ENCODE measurements around the gene ANXA10. TPM values are rescaled to one million over a fixed set of nuclear protein-coding genes. Genes with fewer than 3 reads are reported as not detected.

The ANXA10 gene
- total RNA-seq, 1 experiment from 2014 or later, result not detected

GRCh38 chr4:168150420-168151050 lies 58.2 kb downstream of the ANXA10 start:
- Histone ChIP-seq H3K4me1 (ENCODE audit: control insufficient read depth, insufficient read depth, low read length) (no peaks in the 10 kb centered on the region), H3K36me3 (ENCODE audit: control insufficient read depth, insufficient read depth, low read length) (no peaks in the 10 kb centered on the region), H3K27ac (ENCODE audit: low read length) (no peak overlapping the region), H3K9me3 (ENCODE audit: control insufficient read depth, insufficient read depth, low read depth, low read length) (no peaks in the 10 kb centered on the region), H3K27me3 (ENCODE audit: control insufficient read depth, insufficient read depth, low read length) (no peaks in the 10 kb centered on the region), H3K4me3 (ENCODE audit: low read depth in 2 of 2, low read length in 2 of 2) (no peak overlapping the region)
- POLR2A ChIA-PET, result no interaction called here
- in situ Hi-C loops (cut with HindIII; ENCODE audit: low pct_unique_long_range_greater_than_20kb, low sequenced_read_pairs), result no loop called here
- ATAC-seq (no peak), DNase-seq (ENCODE audit: low read depth, low spot score) (no peak)
- no TSS peak for BruUV-seq (replicated peaks)
- CTCF ChIA-PET, result no interaction called here
- intact Hi-C loops (cut with micrococcal nuclease; ENCODE audit: unreplicated experiment), result no loop called here
- no peak for TF ChIP-seq TCF7L2 (IDR thresholded peaks at IDR 0.05; ENCODE audit: low read depth, low read length)

- TF ChIP-seq REST (IDR thresholded peaks at IDR 0.05; ENCODE audit: insufficient read depth in 1 of 2, low read depth in 2 of 2, low read length in 1 of 2), result no peak
- TF ChIP-seq SIN3A (IDR thresholded peaks at IDR 0.05; ENCODE audit: borderline replicate concordance, insufficient read depth, low read depth, low read length), result no peak
- TF ChIP-seq TCF7L2 (IDR thresholded peaks at IDR 0.05; ENCODE audit: low read depth, low read length), result no peak
- TF ChIP-seq POLR2AphosphoS5 (IDR thresholded peaks at IDR 0.05; ENCODE audit: low read depth, low read length), result no peak
- no peak for TF ChIP-seq CTCF (IDR thresholded peaks at IDR 0.05)
- no peak overlapping the region for H3K4me3 ChIP-seq (ENCODE audit: low read depth in 2 of 2, low read length in 2 of 2)
- H3K27ac ChIP-seq (ENCODE audit: low read length), result no peak overlapping the region
- no peak for DNase-seq (ENCODE audit: low read depth, low spot score)
- POLR2A ChIA-PET, result no interaction called here
- in situ Hi-C loops (cut with HindIII; ENCODE audit: low pct_unique_long_range_greater_than_20kb, low sequenced_read_pairs), result no loop called here
- H3K9me3 ChIP-seq (ENCODE audit: control insufficient read depth, insufficient read depth, low read depth, low read length), result no peaks in the 10 kb centered on the region
- H3K27me3 ChIP-seq (ENCODE audit: control insufficient read depth, insufficient read depth, low read length), result no peaks in the 10 kb centered on the region
- H3K4me1 ChIP-seq (ENCODE audit: control insufficient read depth, insufficient read depth, low read length), result no peaks in the 10 kb centered on the region
- intact Hi-C loops (cut with micrococcal nuclease; ENCODE audit: unreplicated experiment), result no loop called here
- no peaks in the 10 kb centered on the region for H3K36me3 ChIP-seq (ENCODE audit: control insufficient read depth, insufficient read depth, low read length)
- CTCF ChIA-PET, result no interaction called here
- BruUV-seq (replicated peaks), result no TSS peak
- ATAC-seq, result no peak
Observed at GRCh38 chr4:168151327-168151726, 59.0 kb downstream of the ANXA10 start.

GRCh38 chr4:168152837-168153500 lies 60.6 kb downstream of the ANXA10 start:
- intact Hi-C loops (cut with micrococcal nuclease; ENCODE audit: unreplicated experiment), result no loop called here
- H3K27me3 ChIP-seq (ENCODE audit: control insufficient read depth, insufficient read depth, low read length), result no peaks in the 10 kb centered on the region
- H3K4me3 ChIP-seq (ENCODE audit: low read depth in 2 of 2, low read length in 2 of 2), result no peak overlapping the region; a peak in 1 of 4 replicates
- H3K36me3 ChIP-seq (ENCODE audit: control insufficient read depth, insufficient read depth, low read length), result no peaks in the 10 kb centered on the region
- CTCF ChIA-PET, result interaction anchor here (0.6 to 1.3 kb wide), 10 partner anchors 56 to 1843 kb away, joined by 3 to 10 read pairs (median 4); no protein-coding TSS in a partner anchor
- in situ Hi-C loops (cut with HindIII; ENCODE audit: low pct_unique_long_range_greater_than_20kb, low sequenced_read_pairs), result no loop called here
- BruUV-seq (replicated peaks), result no TSS peak
- no peaks in the 10 kb centered on the region for H3K9me3 ChIP-seq (ENCODE audit: control insufficient read depth, insufficient read depth, low read depth, low read length)
- no peak overlapping the region for H3K27ac ChIP-seq (ENCODE audit: low read length)
- no peak for TF ChIP-seq SIN3A (IDR thresholded peaks at IDR 0.05; ENCODE audit: borderline replicate concordance, insufficient read depth, low read depth, low read length)
- no peak for TF ChIP-seq TCF7L2 (IDR thresholded peaks at IDR 0.05; ENCODE audit: low read depth, low read length)
- no peak for TF ChIP-seq POLR2AphosphoS5 (IDR thresholded peaks at IDR 0.05; ENCODE audit: low read depth, low read length)
- no peak for TF ChIP-seq CTCF (IDR thresholded peaks at IDR 0.05)
- no peak for TF ChIP-seq REST (IDR thresholded peaks at IDR 0.05; ENCODE audit: insufficient read depth in 1 of 2, low read depth in 2 of 2, low read length in 1 of 2)
- H3K4me1 ChIP-seq (ENCODE audit: control insufficient read depth, insufficient read depth, low read length), result no peaks in the 10 kb centered on the region
- ATAC-seq, result no peak
- DNase-seq (ENCODE audit: low read depth, low spot score), result no peak
- POLR2A ChIA-PET, result interaction anchor here (0.6 to 0.7 kb wide), 2 partner anchors 860 to 1626 kb away, joined by 3 read pairs; no protein-coding TSS in a partner anchor
